Activated naive CD8-positive, alpha-beta T cell treated with anti-CD3 and anti-CD28 coated beads for 36 hours (primary cell): ENCODE results near the gene IDI2. TPM values are rescaled to one million over a fixed set of nuclear protein-coding genes. Genes with fewer than 3 reads are reported as not detected.
A peak's percentile ranks its signal among the peaks of the same experiment; 100 is the strongest.
"Not testable (repeated sequence)": the region's sequence is repeated elsewhere in the genome, so short reads cannot be mapped to it uniquely, and the experiment has no call there.

ENCODE experiments used
- DNase-seq: peaks from one replicate; pipeline ENCODE4 v3.0.0; 2021
- H3K27ac Mint-ChIP-seq: one replicate; pipeline ENCODE4 v1.8.0; 2022; ENCODE audit warnings: mild to moderate bottlenecking, moderate library complexity, mixed read lengths
- H3K27me3 Mint-ChIP-seq: one replicate; pipeline ENCODE4 v1.8.0; 2022; ENCODE audit warnings: mild to moderate bottlenecking, mixed read lengths
- H3K36me3 Mint-ChIP-seq: one replicate; pipeline ENCODE4 v1.8.0; 2021; ENCODE audit warnings: mild to moderate bottlenecking, mixed read lengths
- H3K4me1 Mint-ChIP-seq: one replicate; pipeline ENCODE4 v1.8.0; 2021; ENCODE audit warnings: mixed read lengths
- H3K4me3 Mint-ChIP-seq: one replicate; pipeline ENCODE4 v1.8.0; 2022; ENCODE audit warnings: mild to moderate bottlenecking, moderate library complexity, mixed read lengths
- H3K9me3 Mint-ChIP-seq: one replicate; pipeline ENCODE4 v1.8.0; 2022; ENCODE audit warnings: mixed read lengths
- total RNA-seq, 2 experiments: library from RNA; stranded (reverse); gene quantifications; one replicate each; pipeline ENCODE4 v1.2.3, GENCODE V29; 2021

The IDI2 gene
- total RNA-seq, 2 experiments from 2014 or later, result not detected

DNA sequence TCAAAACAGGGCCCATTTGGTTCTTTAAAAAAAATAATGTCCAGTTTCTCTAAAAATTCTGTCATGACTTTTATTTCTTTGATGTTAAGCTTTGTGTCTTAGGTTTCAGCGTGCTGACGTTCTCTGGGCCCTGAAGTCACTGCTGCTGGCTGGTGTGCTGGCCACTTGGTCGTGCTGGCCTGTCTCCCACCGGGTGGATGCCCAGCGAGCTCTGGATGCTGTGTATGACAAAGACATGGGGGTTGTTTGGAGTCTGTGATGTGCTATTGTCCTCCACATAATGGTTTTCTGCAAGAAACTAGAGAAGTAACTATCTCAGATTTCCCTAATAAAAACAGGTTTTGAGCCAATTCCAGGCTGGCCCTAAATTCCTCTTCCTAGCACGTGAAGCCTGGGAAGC, 9.5 kb upstream of the IDI2 start:
- Mint-ChIP-seq H3K27ac (no peak overlapping the region), H3K27me3 (no peaks in the 10 kb centered on the region), H3K36me3 (peaks cover 7% of the 10 kb centered on the region), H3K4me3 (no peak overlapping the region), H3K4me1 (peaks cover 2% of the 10 kb centered on the region), H3K9me3 (no peaks in the 10 kb centered on the region)
- no peak for DNase-seq

DNA sequence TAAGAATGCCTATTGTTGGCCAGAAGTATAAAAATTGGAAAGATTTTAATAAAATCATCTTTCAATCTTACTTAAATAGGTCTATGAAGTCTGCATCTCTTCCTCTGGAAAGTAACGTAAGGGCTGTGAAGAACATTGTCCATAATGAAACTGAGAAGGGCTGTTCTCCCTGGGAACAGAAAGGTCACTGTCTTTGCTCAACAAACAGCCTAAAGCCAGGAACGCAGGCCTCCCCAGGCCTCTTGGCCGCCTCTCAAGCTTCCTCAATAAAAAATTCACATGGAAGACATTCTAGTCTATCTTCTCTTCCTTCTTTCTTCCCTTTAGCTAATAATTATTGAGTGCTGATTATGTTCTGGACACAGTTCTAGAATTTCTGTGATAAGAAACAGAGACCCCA, 9.1 kb upstream of the IDI2 start:
- H3K36me3 Mint-ChIP-seq, result peaks cover 5% of the 10 kb centered on the region
- no peaks in the 10 kb centered on the region for H3K9me3 Mint-ChIP-seq
- H3K4me3 Mint-ChIP-seq, result no peak overlapping the region
- DNase-seq, result no peak
- H3K4me1 Mint-ChIP-seq, result no peaks in the 10 kb centered on the region
- no peak overlapping the region for H3K27ac Mint-ChIP-seq
- no peaks in the 10 kb centered on the region for H3K27me3 Mint-ChIP-seq

DNA sequence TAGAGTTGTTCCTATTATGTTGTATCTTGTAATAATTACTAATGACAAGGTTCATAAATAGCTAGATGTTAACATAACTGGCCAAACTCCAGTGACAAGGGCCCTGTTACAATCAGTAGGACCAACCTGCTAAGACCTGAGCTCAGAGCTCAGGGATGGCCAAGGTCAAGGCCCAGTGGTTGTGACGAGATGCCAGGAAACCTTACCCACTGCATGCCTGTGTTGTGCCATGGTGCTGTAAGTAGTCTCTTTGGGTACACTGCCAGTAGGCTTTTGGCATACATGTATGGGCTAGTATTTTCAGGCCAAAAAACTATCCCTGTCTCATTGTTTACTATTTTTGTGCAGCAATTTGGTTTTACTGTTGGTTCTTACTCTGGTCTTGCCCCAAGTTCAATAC, 7.9 kb upstream of the IDI2 start:
- Mint-ChIP-seq H3K36me3 (peaks cover 5% of the 10 kb centered on the region), H3K4me3 (no peak overlapping the region), H3K9me3 (no peaks in the 10 kb centered on the region), H3K27ac (no peak overlapping the region), H3K27me3 (no peaks in the 10 kb centered on the region), H3K4me1 (no peaks in the 10 kb centered on the region)
- no peak for DNase-seq

DNA sequence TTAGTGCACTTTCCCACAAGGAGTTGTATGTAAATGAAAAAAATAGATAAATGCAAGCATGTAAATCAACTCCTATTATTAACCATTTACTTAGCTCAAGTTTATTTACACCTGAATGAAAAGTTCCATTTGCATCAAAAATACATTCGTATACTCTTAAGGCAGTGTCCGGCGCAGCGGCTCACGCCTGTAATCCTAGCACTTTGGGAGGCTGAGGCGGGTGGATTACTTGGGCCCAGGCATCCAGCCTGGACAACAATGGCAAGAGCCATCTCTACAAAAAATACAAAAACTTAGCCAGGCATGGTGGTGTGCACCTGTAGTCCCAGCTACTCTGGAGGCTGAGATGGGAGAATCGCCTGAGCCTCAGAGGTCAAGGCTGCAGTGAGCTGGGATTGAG, 4.2 kb upstream of the IDI2 start:
- no peaks in the 10 kb centered on the region for H3K9me3 Mint-ChIP-seq
- H3K4me3 Mint-ChIP-seq, result no peak overlapping the region
- H3K36me3 Mint-ChIP-seq, result no peaks in the 10 kb centered on the region
- no peak overlapping the region for H3K27ac Mint-ChIP-seq
- no peak for DNase-seq
- H3K27me3 Mint-ChIP-seq, result no peaks in the 10 kb centered on the region
- H3K4me1 Mint-ChIP-seq, result no peaks in the 10 kb centered on the region

DNA sequence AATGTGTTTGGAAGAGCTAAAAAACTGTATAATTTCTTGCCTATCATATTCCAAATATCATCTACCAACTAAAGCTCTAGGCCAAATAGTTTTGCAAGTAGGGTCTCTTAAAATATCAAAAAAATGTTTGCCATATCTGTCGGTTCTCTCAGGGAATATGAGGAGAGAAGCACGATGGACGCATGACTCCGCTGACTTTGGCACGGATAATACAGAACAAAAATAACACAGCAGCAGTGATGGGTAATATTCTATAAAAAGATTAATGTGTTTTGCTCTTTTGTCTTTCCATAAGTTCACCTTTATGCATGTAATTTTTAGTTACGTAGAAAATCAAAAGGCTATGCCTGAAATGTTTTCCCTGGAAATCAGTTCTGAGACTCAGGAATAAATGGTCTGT, 919 bp upstream of the IDI2 start:
- H3K4me3 Mint-ChIP-seq, result no peak overlapping the region
- no peak overlapping the region for H3K27ac Mint-ChIP-seq
- H3K27me3 Mint-ChIP-seq, result no peaks in the 10 kb centered on the region
- no peaks in the 10 kb centered on the region for H3K9me3 Mint-ChIP-seq
- H3K36me3 Mint-ChIP-seq, result peaks cover 6% of the 10 kb centered on the region
- DNase-seq, result no peak
- no peaks in the 10 kb centered on the region for H3K4me1 Mint-ChIP-seq

DNA sequence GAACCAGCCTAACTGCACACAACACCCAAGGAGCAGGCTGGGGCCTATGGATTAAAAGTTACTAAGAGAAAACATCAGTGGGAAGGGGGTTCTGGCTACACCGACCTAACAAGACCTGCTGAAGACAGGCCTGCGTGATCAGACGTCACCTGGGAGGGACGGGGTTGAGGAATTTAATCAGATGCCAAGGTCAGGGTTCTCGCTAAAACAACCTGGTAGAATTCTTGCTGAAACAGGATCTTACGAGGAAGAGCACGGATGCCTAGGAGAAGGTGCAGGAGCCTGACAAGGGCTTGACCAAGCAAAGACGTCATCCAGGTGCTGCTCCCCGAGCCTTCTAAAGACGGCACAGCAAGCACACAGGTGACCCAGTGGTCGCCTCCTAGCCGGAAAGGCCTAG, 1.6 kb downstream of the IDI2 start:
- H3K4me1 Mint-ChIP-seq, result no peaks in the 10 kb centered on the region

DNA sequence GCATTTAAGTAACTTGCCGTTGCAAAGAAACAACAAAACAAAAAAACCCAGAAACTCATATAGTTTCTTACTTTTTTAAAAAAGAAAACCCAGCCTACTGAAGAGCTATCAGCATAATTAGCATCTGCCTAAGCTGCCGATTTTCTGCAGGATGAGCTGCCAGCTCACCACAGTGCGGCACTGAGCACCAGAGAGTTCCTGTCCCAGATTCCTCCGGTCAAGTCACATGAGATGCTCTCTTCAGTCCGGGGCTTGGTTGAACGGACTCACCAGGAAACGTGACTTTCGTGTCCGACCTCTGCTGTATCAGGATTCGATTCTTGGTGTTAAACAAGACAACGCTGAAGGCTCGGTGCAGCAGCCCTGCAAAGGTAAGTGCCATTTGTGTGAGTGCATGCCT, 3.2 kb downstream of the IDI2 start:
- no peaks in the 10 kb centered on the region for H3K27me3 Mint-ChIP-seq
- no peak overlapping the region for H3K4me3 Mint-ChIP-seq
- H3K4me1 Mint-ChIP-seq, result no peaks in the 10 kb centered on the region
- no peak overlapping the region for H3K27ac Mint-ChIP-seq
- H3K9me3 Mint-ChIP-seq, result no peaks in the 10 kb centered on the region
- no peak for DNase-seq
- peaks cover 24% of the 10 kb centered on the region for H3K36me3 Mint-ChIP-seq

More for the DNA sequence above, 1.6 kb downstream of the IDI2 start:
- no peaks in the 10 kb centered on the region for H3K27me3 Mint-ChIP-seq
- no peak overlapping the region for H3K27ac Mint-ChIP-seq
- no peak overlapping the region for H3K4me3 Mint-ChIP-seq
- no peak for DNase-seq
- no peaks in the 10 kb centered on the region for H3K9me3 Mint-ChIP-seq
- H3K36me3 Mint-ChIP-seq, result peaks cover 14% of the 10 kb centered on the region

DNA sequence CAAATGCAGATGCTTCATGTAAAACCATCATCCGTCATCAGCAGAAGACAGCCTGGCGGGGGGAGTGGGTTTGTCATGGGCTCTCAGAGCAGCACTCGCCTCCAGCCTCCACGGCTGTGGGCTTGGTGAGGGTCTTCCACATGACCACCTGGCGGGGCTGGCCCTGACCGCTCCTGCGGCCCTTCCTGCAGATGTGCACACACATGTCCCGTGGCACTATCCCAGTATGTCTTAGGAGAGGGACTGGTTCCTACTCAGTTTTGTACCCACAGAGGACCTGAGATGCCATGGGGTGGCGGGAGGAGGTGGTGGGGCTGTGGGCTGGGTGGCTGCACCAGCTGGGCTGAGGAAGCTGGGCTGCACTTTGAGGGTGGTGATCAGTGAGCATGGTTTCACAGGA, 4.7 kb downstream of the IDI2 start:
- no peak overlapping the region for H3K27ac Mint-ChIP-seq
- no peaks in the 10 kb centered on the region for H3K27me3 Mint-ChIP-seq
- DNase-seq, result no peak
- no peak overlapping the region for H3K4me3 Mint-ChIP-seq
- H3K36me3 Mint-ChIP-seq, result peaks cover 30% of the 10 kb centered on the region
- H3K9me3 Mint-ChIP-seq, result no peaks in the 10 kb centered on the region
- H3K4me1 Mint-ChIP-seq, result no peaks in the 10 kb centered on the region

DNA sequence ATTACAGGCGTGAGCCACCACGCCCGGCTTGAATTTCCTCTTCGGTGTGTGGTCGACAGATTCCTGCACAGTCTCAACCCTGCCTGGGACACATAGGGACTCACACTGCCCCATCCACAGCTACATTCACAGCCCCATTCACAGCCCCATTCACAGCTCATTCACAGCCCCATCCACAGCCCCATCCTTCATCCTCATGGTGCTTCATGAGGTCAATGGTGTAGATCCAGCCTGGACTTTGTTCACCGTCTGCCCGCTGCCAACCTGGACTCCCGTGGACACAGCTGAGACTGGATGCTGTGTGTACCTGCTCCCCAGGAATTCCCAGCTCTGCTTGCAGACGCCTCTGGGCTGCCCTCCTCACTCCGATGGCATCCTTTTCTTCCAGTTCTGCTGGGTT, 5.2 kb downstream of the IDI2 start:
- Mint-ChIP-seq H3K4me1 (no peaks in the 10 kb centered on the region), H3K27ac (no peak overlapping the region), H3K9me3 (no peaks in the 10 kb centered on the region), H3K36me3 (peaks cover 33% of the 10 kb centered on the region), H3K4me3 (no peak overlapping the region), H3K27me3 (no peaks in the 10 kb centered on the region)
- DNase-seq, result no peak

DNA sequence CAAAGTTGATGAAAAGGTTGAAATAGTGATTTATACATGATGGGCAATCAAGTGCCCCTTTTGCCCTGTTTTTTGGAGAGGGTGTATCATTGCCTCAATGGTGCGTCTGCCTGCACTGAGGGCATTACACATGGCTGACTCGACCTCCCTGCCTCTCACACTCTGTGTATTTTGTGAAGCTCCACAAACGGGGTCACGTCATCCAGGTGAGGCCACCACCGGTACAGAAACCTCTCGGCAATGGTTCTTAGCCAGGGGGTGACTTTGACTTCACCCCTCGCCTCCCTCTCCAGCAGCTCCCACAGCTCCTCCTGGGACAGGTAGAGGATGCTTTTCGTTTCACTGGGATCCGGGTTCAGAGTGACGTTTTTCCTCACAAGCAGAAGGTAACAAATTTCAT, 6.3 kb downstream of the IDI2 start:
- H3K4me3 Mint-ChIP-seq, result no peak overlapping the region

DNA sequence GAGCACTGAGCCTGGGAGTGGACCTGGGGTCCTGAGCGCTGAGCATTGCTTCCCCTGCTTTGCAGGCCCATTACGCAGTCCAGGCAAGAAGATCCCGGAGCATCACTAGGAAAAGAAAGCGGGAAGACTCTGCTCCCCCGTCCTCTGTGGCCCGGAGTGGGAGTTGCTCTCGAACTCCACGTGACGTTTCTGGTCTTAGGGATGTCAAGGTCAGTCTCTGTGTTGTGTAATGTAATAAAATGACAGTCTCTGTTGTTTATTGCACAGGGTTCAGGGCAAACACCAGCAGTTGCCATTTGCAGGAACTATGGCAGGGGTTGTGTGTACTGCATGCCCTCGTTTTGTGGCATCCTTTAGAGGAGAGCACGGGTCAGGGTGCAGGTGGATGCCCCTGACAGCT, 10.0 kb downstream of the IDI2 start:
- peaks cover 38% of the 10 kb centered on the region for H3K36me3 Mint-ChIP-seq
- H3K27me3 Mint-ChIP-seq, result no peaks in the 10 kb centered on the region
- DNase-seq, result no peak
- no peak overlapping the region for H3K4me3 Mint-ChIP-seq
- H3K27ac Mint-ChIP-seq, result no peak overlapping the region
- H3K9me3 Mint-ChIP-seq, result no peaks in the 10 kb centered on the region
- H3K4me1 Mint-ChIP-seq, result no peaks in the 10 kb centered on the region

More for the DNA sequence above, 6.3 kb downstream of the IDI2 start:
- H3K9me3 Mint-ChIP-seq, result no peaks in the 10 kb centered on the region
- no peaks in the 10 kb centered on the region for H3K27me3 Mint-ChIP-seq
- DNase-seq, result no peak
- peaks cover 29% of the 10 kb centered on the region for H3K36me3 Mint-ChIP-seq
- no peaks in the 10 kb centered on the region for H3K4me1 Mint-ChIP-seq
- H3K27ac Mint-ChIP-seq, result no peak overlapping the region

DNA sequence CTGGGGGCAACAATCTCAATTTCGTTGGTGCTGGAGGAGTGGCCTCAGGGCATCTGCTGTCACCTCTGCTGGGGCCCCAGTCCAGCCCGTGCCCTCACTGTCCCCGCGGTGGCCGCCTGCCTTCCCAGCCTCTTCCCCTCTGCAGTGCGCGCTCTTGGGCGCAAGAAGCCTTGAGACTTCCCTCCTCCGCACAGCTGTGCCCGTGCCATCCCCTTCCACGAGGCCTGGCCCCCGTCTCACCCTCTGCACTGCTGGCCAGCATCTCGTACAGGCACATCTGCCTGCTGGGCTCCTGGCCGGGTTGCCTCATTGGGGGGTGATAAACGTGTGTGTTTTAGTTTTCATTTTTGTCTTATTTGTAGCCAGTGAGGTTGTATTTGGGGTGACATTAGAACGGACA, 14.0 kb downstream of the IDI2 start:
- Mint-ChIP-seq H3K9me3 (no peaks in the 10 kb centered on the region), H3K4me1 (no peaks in the 10 kb centered on the region), H3K4me3 (no peak overlapping the region), H3K27me3 (no peaks in the 10 kb centered on the region), H3K27ac (peak overlapping the region; percentile 82), H3K36me3 (peaks cover 31% of the 10 kb centered on the region)
- DNase-seq, result no peak

DNA sequence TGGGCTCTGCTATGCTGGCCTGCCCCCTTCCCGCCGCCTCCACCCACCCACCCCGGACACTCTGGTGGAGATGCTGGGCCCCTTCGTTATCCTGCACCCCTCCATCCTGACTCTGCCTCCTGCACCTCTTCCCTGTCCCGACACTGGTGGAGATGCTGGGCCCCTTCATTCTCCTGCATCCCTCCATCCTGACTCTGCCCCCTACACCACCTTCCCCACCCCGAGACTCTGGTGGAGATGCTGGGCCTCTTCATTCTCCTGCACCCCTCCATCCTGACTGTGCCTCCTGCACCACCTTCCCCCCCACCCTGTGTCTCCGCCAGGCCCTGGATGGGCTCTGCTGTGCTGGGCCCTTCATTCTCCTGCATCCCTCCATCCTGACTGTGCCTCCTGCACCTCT, 15.0 kb downstream of the IDI2 start:
- DNase-seq, result no peak
- no peak overlapping the region for H3K27ac Mint-ChIP-seq
- no peaks in the 10 kb centered on the region for H3K4me1 Mint-ChIP-seq
- no peak overlapping the region for H3K4me3 Mint-ChIP-seq
- no peaks in the 10 kb centered on the region for H3K27me3 Mint-ChIP-seq
- peaks cover 33% of the 10 kb centered on the region for H3K36me3 Mint-ChIP-seq
- H3K9me3 Mint-ChIP-seq, result no peaks in the 10 kb centered on the region

DNA sequence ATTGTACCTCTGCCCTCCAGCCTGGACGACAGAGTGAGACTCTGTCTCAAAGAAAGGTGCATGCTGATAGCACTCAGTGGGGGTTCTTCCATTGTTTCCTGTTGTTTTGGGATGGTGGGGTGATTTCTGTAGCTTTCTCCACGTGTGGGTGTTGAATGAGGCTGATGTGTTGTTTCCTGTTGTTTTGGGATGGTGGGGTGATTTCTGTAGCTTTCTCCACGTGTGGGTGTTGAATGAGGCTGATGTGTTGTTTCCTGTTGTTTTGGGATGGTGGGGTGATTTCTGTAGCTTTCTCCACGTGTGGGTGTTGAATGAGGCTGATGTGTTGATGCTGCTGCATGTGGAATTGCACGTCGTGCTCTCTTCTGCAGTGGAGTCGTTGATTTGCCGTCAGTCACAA, 15.7 kb downstream of the IDI2 start:
- not testable (repeated sequence) for H3K4me3 Mint-ChIP-seq, H3K27ac Mint-ChIP-seq, H3K9me3 Mint-ChIP-seq, H3K4me1 Mint-ChIP-seq, H3K27me3 Mint-ChIP-seq, DNase-seq
- H3K36me3 Mint-ChIP-seq, result peaks cover 36% of the 10 kb centered on the region

DNA sequence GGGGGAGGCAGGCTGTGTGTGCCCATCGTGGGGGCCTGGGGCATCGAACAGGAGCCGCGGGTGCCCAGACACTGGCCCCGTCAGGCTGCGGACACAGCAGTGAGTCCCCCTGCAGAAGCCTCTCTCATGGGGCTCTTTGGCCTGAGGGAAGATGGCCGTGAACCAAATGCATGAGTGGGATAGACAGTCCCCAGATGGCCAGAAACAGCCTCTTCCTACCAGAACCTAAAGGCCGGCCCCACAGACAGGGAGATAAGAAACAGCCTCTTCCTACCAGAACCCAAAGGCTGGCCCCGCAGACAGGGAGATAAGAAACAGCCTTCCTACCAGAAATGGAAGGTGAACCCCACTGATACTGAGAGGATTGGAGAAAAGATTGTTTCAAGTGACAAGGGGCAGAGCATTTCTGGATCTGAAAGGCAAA, 16.6 kb downstream of the IDI2 start:
- Mint-ChIP-seq H3K4me1 (no peaks in the 10 kb centered on the region), H3K27ac (no peak overlapping the region), H3K36me3 (peaks cover 35% of the 10 kb centered on the region), H3K9me3 (no peaks in the 10 kb centered on the region), H3K4me3 (no peak overlapping the region), H3K27me3 (no peaks in the 10 kb centered on the region)
- no peak for DNase-seq

DNA sequence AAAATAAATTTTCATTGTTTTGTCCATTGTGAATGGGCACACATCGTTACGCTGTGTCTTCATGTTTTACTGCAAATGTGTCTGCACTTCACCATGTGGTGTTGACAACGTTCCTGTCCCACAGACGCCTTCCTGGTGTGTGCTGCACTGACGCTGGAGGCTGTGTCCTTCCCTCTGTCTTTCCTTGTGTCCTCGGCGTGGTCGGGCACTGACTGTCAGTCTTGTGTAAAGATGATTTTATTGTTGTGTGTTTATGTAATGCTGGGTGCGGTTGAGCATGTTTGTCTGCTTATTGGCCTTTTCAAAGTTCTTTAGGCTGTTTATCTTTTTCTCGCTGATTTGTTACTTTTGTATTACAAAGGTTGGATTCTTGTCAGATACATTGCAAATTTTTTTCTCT, 18.1 kb downstream of the IDI2 start:
- H3K4me1 Mint-ChIP-seq, result no peaks in the 10 kb centered on the region
- no peak overlapping the region for H3K27ac Mint-ChIP-seq
- no peaks in the 10 kb centered on the region for H3K27me3 Mint-ChIP-seq
- H3K9me3 Mint-ChIP-seq, result no peaks in the 10 kb centered on the region
- H3K36me3 Mint-ChIP-seq, result peaks cover 48% of the 10 kb centered on the region
- DNase-seq, result no peak
- H3K4me3 Mint-ChIP-seq, result no peak overlapping the region

DNA sequence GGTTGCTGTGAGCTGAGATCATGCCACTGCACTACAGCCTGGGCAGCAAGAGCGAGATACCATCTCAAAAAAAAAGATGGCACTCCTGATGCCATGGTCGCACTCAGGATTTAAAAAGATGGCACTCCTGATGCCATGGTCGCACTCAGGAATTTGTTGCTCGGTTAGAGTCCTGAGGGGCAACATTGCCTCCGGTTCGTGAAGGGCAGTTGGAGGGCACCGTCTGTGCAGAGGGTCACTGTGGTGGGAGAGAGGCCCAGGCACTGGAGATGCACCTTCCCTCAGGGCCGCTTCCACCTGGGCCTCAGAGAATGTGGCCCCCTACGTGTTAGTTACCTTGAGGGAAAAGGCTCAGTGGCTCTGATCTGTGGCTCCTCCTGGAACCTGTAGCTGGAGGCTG, 19.1 kb downstream of the IDI2 start:
- Mint-ChIP-seq H3K4me1 (peaks cover 3% of the 10 kb centered on the region), H3K9me3 (peaks cover 4% of the 10 kb centered on the region), H3K4me3 (no peak overlapping the region), H3K27me3 (no peaks in the 10 kb centered on the region), H3K36me3 (peaks cover 51% of the 10 kb centered on the region), H3K27ac (no peak overlapping the region)
- no peak for DNase-seq
